NCI-H1092 treated with DMSO at 0.1 percent for 48 hours (cell line): ENCODE data around the gene CACNA1C.

Experiments
- DNase-seq: peaks from one replicate; lab custom pipeline; 2025; lab: John Stamatoyannopoulos, UW

The CACNA1C gene

DNA sequence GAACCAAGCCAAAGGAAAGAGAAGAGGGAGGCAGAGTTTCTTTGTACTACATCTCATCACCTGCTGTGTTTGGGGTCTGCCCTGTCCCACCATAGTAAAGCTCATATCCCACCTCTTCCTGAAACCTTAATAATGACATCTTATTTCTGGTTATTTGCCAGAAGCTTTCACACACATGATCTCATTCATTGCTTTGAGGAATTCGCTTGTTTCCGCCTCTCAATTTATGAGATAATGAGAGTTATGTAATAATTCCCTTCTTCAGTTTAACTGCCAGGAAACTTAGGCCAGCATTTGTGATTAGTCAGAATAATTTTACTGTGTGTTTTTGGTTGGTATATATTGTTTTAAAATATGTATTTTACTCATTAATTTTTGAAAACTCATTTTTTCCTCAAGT is 205.2 kb downstream of the CACNA1C start:
- DNase-seq: no peak

- DNase-seq: no peak
Measured at GRCh38 chr12:2259369-2259768, 206.6 kb downstream of the CACNA1C start.

GRCh38 chr12:2260441-2260840 is 207.7 kb downstream of the CACNA1C start:
- no peak for DNase-seq

- no peak for DNase-seq
Measured at GRCh38 chr12:2261708-2262107, 208.9 kb downstream of the CACNA1C start.

DNA sequence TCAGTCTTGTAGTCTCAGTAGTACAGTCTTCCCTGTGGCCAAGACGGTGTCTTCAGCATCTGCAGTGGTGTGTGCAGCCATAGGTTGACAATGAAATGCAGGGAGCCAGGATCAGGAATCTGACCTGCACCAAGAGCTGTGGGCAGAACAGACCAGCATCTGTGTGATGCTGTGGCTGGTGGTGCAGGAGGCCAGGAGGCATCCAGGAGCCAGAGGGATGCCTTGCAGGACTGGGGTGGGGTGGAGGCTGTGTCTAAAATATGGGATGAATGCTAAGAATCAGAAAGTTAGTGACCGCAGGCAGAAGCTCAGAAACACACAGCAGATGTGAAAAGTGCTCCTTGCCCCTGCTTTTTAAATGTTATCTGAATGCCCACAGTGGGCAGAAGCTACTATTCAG is 209.7 kb downstream of the CACNA1C start:
- no peak for DNase-seq

DNA sequence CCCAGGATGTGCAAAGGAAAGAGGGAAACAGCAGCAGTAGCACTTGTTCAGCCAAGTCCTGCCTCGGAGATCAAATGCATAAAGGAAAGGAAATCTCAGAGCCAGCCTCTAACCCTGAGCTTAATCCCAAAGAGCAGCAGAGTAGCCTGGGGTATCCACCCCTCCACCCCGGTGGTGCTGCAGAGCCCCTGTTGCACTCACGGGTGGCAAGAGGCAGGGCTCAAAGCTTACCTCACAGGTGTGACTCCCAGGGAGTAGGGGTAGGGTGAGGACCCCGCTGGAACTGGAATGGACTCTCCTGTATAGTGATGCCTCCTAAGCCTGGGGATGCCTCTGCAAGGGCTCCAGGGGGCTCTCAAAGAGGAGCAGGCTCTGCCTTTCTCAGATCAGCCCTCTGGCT is 211.1 kb downstream of the CACNA1C start:
- no peak for DNase-seq

GRCh38 chr12:2264651-2265232 is 212.0 kb downstream of the CACNA1C start:
- no peak for DNase-seq

DNA sequence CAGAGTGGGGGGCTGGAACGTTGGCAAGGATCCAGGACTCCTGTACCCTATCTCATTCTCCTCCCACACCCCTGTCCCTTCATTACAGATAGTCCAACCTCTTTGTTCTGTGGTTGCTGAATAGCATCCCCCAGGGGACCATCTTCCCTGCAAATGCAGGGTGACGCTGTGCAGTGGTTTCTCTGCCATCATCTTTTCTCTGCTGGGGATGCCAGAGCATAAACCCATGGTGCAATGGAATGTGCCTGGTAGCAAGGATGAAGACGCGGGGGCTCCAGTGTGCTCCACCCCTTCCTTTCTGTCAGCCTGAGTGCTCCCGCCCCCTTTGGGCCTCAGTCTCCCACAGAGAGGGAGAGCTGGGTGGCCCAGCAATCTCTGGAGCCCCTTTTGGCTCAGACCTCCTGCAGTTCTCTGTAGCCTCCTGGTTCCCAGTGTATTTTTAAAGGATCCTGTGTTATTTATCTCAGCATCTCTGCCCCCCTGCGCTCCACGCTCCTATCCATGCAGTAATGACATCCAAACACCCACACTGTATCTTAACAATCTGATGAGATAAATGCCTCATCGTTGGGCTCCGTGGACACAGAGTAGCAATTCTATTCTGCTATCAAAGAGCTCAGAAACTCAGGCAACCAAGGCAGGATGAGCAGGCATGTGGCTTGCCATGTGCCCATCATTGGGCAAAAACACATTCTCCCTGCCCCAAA is 212.8 kb downstream of the CACNA1C start:
- DNase-seq: no peak

- DNase-seq: no peak
Measured at GRCh38 chr12:2266666-2267620, 214.2 kb downstream of the CACNA1C start.

- DNase-seq: no peak
Measured at GRCh38 chr12:2267703-2268470, 215.1 kb downstream of the CACNA1C start.

- DNase-seq: no peak
Measured at GRCh38 chr12:2268471-2269286, 215.9 kb downstream of the CACNA1C start.

- no peak for DNase-seq
Measured at GRCh38 chr12:2270846-2271245, 218.1 kb downstream of the CACNA1C start.

DNA sequence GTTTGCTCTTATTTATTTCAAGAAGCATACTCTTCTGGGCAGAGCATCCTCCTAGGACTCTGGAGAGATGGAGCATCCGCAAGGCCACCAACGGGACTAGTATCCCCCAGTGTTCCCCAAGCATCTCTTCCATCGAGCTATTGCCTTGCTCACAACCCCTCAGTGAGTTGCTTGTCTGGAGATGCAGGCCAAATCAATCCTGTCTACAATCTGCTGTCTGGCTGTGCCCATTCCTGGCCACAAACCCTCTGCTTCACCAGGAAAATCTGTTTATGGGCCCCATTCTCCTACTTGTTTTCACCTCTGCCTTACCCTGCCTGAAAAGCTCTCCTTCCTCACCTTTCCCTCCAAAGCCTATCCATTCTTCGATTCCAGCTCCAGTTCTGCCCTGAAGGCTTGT is 219.2 kb downstream of the CACNA1C start:
- no peak for DNase-seq

GRCh38 chr12:2273288-2273687 is 220.5 kb downstream of the CACNA1C start:
- DNase-seq: no peak

GRCh38 chr12:2273751-2274150 is 221.0 kb downstream of the CACNA1C start:
- no peak for DNase-seq

DNA sequence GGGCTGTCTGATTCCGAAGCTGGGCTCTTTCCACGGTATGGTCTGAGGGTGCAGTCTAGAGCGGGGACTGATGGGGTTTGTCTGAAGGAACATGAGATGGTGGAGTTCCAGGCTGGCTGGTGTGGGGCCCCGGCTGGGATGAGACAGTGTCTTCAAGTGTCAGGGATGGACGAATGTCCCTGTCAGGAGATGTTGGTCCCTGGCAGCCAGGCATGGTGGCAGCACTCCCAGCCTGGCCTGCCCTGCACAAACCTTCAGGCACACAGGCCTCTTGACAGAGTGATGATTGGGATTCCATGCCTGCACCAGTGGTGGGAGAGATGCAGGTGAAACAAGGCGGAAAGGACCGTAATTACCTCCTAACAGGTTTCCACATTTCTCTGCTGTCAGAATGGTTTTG is 221.9 kb downstream of the CACNA1C start:
- DNase-seq: no peak

GRCh38 chr12:2276288-2277033 is 223.7 kb downstream of the CACNA1C start:
- no peak for DNase-seq

- DNase-seq: no peak
Measured at GRCh38 chr12:2277492-2278155, 224.8 kb downstream of the CACNA1C start.

DNA sequence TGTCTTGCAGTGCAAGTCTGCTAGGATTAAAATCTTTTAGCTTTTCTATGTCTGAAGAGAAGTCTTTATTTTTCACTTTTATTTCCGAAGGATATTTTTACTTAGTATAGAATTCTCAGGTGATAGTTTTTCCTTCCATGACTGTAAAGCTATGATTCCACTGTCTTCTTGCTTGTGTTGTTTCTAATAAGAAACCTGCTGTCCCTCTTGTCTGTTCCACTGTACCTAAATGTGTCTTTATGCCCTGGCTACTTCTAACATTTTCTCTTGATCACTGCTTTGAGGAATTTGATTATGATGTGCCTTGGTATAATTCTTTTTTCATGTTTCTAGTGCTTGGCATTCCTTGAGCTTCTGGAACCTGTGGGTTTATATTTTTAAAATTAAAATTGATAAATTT is 228.7 kb downstream of the CACNA1C start:
- no peak for DNase-seq

DNA sequence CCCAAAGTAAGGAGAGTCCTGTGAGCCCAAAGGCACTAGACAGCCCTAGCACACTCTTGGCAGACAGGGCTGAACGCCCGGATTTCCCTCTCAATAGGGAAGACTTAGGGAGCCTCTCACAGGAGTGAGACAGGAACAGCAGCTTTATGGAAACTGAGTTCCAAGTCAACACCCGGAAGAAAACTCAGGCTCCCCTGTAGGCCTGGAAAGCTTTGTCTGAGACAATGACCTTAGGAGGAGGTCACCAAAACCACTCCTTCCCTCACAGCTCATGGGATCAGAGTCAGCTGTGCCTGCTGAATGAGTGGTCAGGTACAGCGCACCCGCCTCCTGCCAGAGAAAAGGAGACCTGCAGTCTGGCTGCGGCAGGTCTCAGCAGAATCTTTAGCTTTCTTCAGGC is 229.5 kb downstream of the CACNA1C start:
- DNase-seq: no peak
